Smooth muscle cell (in vitro differentiated cells): ENCODE results near the gene POU3F3. TPM values are rescaled to one million over a fixed set of nuclear protein-coding genes. Genes with fewer than 3 reads are reported as not detected.

ENCODE experiments used
- DNase-seq: peaks from one replicate; lab custom pipeline; 2025; ENCODE audit not compliant: unreplicated experiment; lab: John Stamatoyannopoulos, UW
- H2AFZ ChIP-seq: fragments of 200-600 bp; sonication (generic); 2 replicates; pipeline ENCODE4 v1.6.0; 2016; ENCODE audit warnings: antibody characterized with exemption, low read depth, mild to moderate bottlenecking
- H3F3A ChIP-seq: fragments of 200-600 bp; sonication (generic); 2 replicates; pipeline ENCODE4 v1.6.0; 2017; ENCODE audit warnings: antibody characterized with exemption, low read depth
- H3K27ac ChIP-seq: fragments of 200-600 bp; sonication (generic); 2 replicates; pipeline ENCODE4 v1.5.1; 2016; ENCODE audit warnings: low read depth, mild to moderate bottlenecking
- H3K27me3 ChIP-seq: fragments of 200-600 bp; sonication (generic); 2 replicates; pipeline ENCODE4 v1.6.1; 2016; ENCODE audit warnings: low read depth, mild to moderate bottlenecking
- H3K36me3 ChIP-seq: fragments of 200-600 bp; sonication (generic); 2 replicates; pipeline ENCODE4 v1.5.1; 2016; ENCODE audit warnings: low read depth
- H3K4me1 ChIP-seq: fragments of 200-600 bp; sonication (generic); 2 replicates; pipeline ENCODE4 v1.5.1; 2016; ENCODE audit warnings: low read depth
- H3K4me2 ChIP-seq: fragments of 200-600 bp; sonication (generic); 2 replicates; pipeline ENCODE4 v1.6.0; 2016; ENCODE audit warnings: mild to moderate bottlenecking
- H3K4me3 ChIP-seq: fragments of 200-600 bp; sonication (generic); 2 replicates; pipeline ENCODE4 v1.5.1; 2016; ENCODE audit warnings: mild to moderate bottlenecking
- H3K79me2 ChIP-seq: fragments of 200-600 bp; sonication (generic); 2 replicates; pipeline ENCODE4 v1.6.0; 2016; ENCODE audit warnings: low read depth, mild to moderate bottlenecking
- H3K9ac ChIP-seq: fragments of 200-600 bp; sonication (generic); 2 replicates; pipeline ENCODE4 v1.6.0; 2016; ENCODE audit warnings: low read depth
- H3K9me3 ChIP-seq: fragments of 200-600 bp; sonication (generic); replicated peaks from 2 replicates; pipeline ENCODE4 v1.5.1; 2016; ENCODE audit warnings: low read depth
- H4K20me1 ChIP-seq: fragments of 200-600 bp; sonication (generic); 2 replicates; pipeline ENCODE4 v1.6.0; 2016; ENCODE audit warnings: low read depth
- CTCF ChIP-seq: fragments of 200-600 bp; sonication (generic); IDR thresholded peaks from 2 replicates; pipeline ENCODE4 v1.5.1; 2017; ENCODE audit warnings: borderline replicate concordance, mild to moderate bottlenecking, antibody characterized with exemption; ENCODE audit not compliant: insufficient read depth, poor library complexity, severe bottlenecking
- WGBS: methylation state at CpG from one replicate; pipeline ENCODE4 v1.1.7; 2016; ENCODE audit warnings: low lambda C conversion rate; 5-methylcytosine and 5-hydroxymethylcytosine counted together
- polyA plus RNA-seq: library from polyadenylated mRNA; unstranded; fragments of >200 nt; fragmentation: Nextera tagmentation; extraction: Ambion mirVana; gene quantifications from 2 replicates; pipeline ENCODE4 v1.2.1, GENCODE V29; 2016
- total RNA-seq: library from RNA; depleted of rRNA; stranded (reverse); fragments of >200 nt; gene quantifications from 2 replicates; pipeline ENCODE4 v1.2.3, GENCODE V29; 2014

The POU3F3 gene
- total and polyA plus RNA-seq, 2 experiments from 2014 or later, result not detected

DNA sequence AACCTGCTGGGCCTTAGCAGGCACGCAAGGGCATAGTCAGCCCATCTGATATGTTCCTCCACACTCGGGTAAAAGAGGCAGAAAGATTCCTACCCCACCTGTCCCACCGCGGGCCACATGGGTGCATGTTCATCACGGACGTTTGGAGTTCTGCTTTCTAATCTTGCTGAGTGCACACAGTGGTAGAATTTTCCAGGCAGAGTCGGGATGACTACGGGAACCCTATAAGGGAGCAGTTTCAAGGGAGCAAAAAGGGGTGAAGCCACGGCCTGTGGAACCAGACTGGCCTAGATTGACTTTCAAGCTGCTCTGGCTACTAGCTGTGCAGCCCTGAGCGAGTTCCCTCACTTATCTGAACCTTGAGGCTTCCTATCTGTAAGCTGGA lies 36.8 kb downstream of the POU3F3 start:
- no peak overlapping the region for H2AFZ ChIP-seq
- WGBS, result 95% methylated on average over 10 of the region's 10 CpGs
- H3K9ac ChIP-seq, result no peak overlapping the region

GRCh38 chr2:104891145-104891544 lies 37.2 kb downstream of the POU3F3 start:
- H2AFZ ChIP-seq, result no peak overlapping the region
- H3F3A ChIP-seq, result no peaks in the 10 kb centered on the region
- no peak overlapping the region for H3K27ac ChIP-seq
- no peaks in the 10 kb centered on the region for H3K27me3 ChIP-seq
- H3K79me2 ChIP-seq, result no peaks in the 10 kb centered on the region
- H3K9me3 ChIP-seq, result no peaks in the 10 kb centered on the region
- H3K4me1 ChIP-seq, result no peaks in the 10 kb centered on the region
- WGBS, result 89% methylated on average over 2 of the region's 2 CpGs
- TF ChIP-seq CTCF, result no peak
- no peak overlapping the region for H3K4me2 ChIP-seq
- H3K9ac ChIP-seq, result no peak overlapping the region
- H4K20me1 ChIP-seq, result no peaks in the 10 kb centered on the region
- DNase-seq, result no peak
- no peak overlapping the region for H3K4me3 ChIP-seq
- H3K36me3 ChIP-seq, result no peaks in the 10 kb centered on the region

More for the DNA sequence above, 36.8 kb downstream of the POU3F3 start:
- Histone ChIP-seq H3K4me1 (no peaks in the 10 kb centered on the region), H3K4me2 (no peak overlapping the region), H4K20me1 (no peaks in the 10 kb centered on the region), H3K9me3 (no peaks in the 10 kb centered on the region), H3K27me3 (no peaks in the 10 kb centered on the region), H3K4me3 (no peak overlapping the region), H3K36me3 (no peaks in the 10 kb centered on the region), H3F3A (no peaks in the 10 kb centered on the region), H3K27ac (no peak overlapping the region), H3K79me2 (no peaks in the 10 kb centered on the region)
- no peak for DNase-seq
- TF ChIP-seq CTCF, result no peak

DNA sequence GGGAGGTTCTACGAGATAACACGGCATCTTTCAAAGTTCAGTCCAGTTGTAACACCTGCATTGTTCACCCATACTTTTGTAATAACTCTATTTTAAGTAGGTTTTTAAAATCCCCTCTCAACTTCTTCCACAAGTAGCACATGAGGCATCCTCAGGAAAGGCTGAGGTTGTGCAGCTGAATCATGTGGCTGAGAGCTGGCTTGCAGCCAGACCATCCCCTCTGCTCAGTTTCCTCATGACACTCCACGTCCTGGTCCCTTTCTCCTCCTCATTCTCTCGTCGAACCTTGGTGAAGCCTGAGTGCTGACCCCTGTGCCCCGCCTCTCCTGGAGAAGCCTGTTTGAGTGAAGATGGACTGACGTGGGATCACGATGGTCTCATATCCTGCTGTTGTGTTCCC lies 42.5 kb downstream of the POU3F3 start:
- H3K4me3 ChIP-seq, result no peak overlapping the region
- no peak overlapping the region for H2AFZ ChIP-seq
- no peak overlapping the region for H3K27ac ChIP-seq
- 90% methylated on average over 8 of the region's 8 CpGs for WGBS
- H3K4me1 ChIP-seq, result no peaks in the 10 kb centered on the region
- DNase-seq, result no peak
- H3K36me3 ChIP-seq, result no peaks in the 10 kb centered on the region
- TF ChIP-seq CTCF, result no peak
- no peaks in the 10 kb centered on the region for H3K27me3 ChIP-seq
- H3F3A ChIP-seq, result no peaks in the 10 kb centered on the region
- H4K20me1 ChIP-seq, result no peaks in the 10 kb centered on the region
- H3K4me2 ChIP-seq, result no peak overlapping the region
- no peaks in the 10 kb centered on the region for H3K9me3 ChIP-seq
- H3K79me2 ChIP-seq, result no peaks in the 10 kb centered on the region
- H3K9ac ChIP-seq, result no peak overlapping the region

- DNase-seq, result no peak
- Histone ChIP-seq H3K27me3 (no peaks in the 10 kb centered on the region), H3K27ac (no peak overlapping the region), H3K9ac (no peak overlapping the region), H3K4me2 (no peak overlapping the region), H3K4me3 (no peak overlapping the region), H3K79me2 (no peaks in the 10 kb centered on the region), H3K9me3 (no peaks in the 10 kb centered on the region), H3F3A (no peaks in the 10 kb centered on the region), H4K20me1 (no peaks in the 10 kb centered on the region), H2AFZ (no peak overlapping the region), H3K4me1 (no peaks in the 10 kb centered on the region), H3K36me3 (no peaks in the 10 kb centered on the region)
- no peak for TF ChIP-seq CTCF
- WGBS, result 75% methylated on average over 8 of the region's 8 CpGs
Observed at GRCh38 chr2:104897515-104898184, 43.7 kb downstream of the POU3F3 start.
